Renal pelvis (tissue), 4 donors: ENCODE data around the gene TPPP3. TPM values are rescaled to one million over a fixed set of nuclear protein-coding genes. Genes with fewer than 3 reads are reported as not detected.
A peak's percentile ranks its signal among the peaks of the same experiment; 100 is the strongest.
"Not testable (repeated sequence)": the region's sequence is repeated elsewhere in the genome, so short reads cannot be mapped to it uniquely, and the experiment has no call there.

Experiments
- DNase-seq: peaks from one replicate; pipeline ENCODE4 v3.0.0-alpha.2; 2013
- polyA plus RNA-seq, 3 donors: library from polyadenylated mRNA; unstranded; fragments of 120-200 nt; gene quantifications; one replicate each; pipeline ENCODE4 v1.2.1, GENCODE V29; 2013; ENCODE audit not compliant: insufficient read length in 3 of 3

TPPP3 gene
- polyA plus RNA-seq, 3 donors, result 64.7 to 71.8 (median 69.9) TPM

- peak; percentile 87 for DNase-seq
Measured at GRCh38 chr16:67356396-67356795, 36.9 kb downstream of the TPPP3 start.

GRCh38 chr16:67352463-67352862, 40.8 kb downstream of the TPPP3 start:
- not testable (repeated sequence) for DNase-seq

- no peak for DNase-seq
Measured at GRCh38 chr16:67350324-67350723, 43.0 kb downstream of the TPPP3 start.

GRCh38 chr16:67349172-67349571, 44.1 kb downstream of the TPPP3 start:
- DNase-seq, result no peak

- DNase-seq, result no peak
Measured at GRCh38 chr16:67346341-67346740, 47.0 kb downstream of the TPPP3 start.

GRCh38 chr16:67345401-67345800, 47.9 kb downstream of the TPPP3 start:
- no peak for DNase-seq

- DNase-seq, result no peak
Measured at GRCh38 chr16:67342616-67343015, 50.7 kb downstream of the TPPP3 start.

- no peak for DNase-seq
Measured at GRCh38 chr16:67341250-67341649, 52.0 kb downstream of the TPPP3 start.

Other genes with a start within 250 kb of the TPPP3 start
- 10 to 100 TPM in 1 of 3 donors, 1 to 10 TPM in 2; 8.1 to 11.9 (median 8.2) TPM for gene B3GNT9, start 242.5 kb downstream of the TPPP3 start, polyA plus RNA-seq
- gene TRADD, start 233.6 kb downstream of the TPPP3 start, polyA plus RNA-seq, result 1 to 10 TPM; 6.4 to 6.9 (median 6.6) TPM
- gene FBXL8, start 233.5 kb downstream of the TPPP3 start, polyA plus RNA-seq, result 1 to 10 TPM; 1.4 to 2.9 (median 2.2) TPM
- gene HSF4, start 228.8 kb downstream of the TPPP3 start, polyA plus RNA-seq, result 1 to 10 TPM; 1.2 to 3.1 (median 2.9) TPM
- 1 to 10 TPM; 4.1 to 9.5 (median 7.6) TPM for gene NOL3, start 223.0 kb downstream of the TPPP3 start, polyA plus RNA-seq
- 10 to 100 TPM; 34.7 to 53.0 (median 50.1) TPM for gene MATCAP1, start 209.5 kb downstream of the TPPP3 start, polyA plus RNA-seq
- gene EXOC3L1, start 203.4 kb downstream of the TPPP3 start, polyA plus RNA-seq, result 1 to 10 TPM; 6.5 to 7.2 (median 6.7) TPM
- gene E2F4, start 201.3 kb downstream of the TPPP3 start, polyA plus RNA-seq, result 10 to 100 TPM; 65.5 to 72.7 (median 65.9) TPM
- gene ELMO3, start 194.4 kb downstream of the TPPP3 start, polyA plus RNA-seq, result 1 to 10 TPM; 6.7 to 7.0 (median 6.9) TPM
- gene TMEM208, start 166.4 kb downstream of the TPPP3 start, polyA plus RNA-seq, result 10 to 100 TPM; 40.1 to 49.4 (median 45.5) TPM
- gene FHOD1, start 146.0 kb downstream of the TPPP3 start, polyA plus RNA-seq, result 10 to 100 TPM; 45.1 to 48.9 (median 47.5) TPM
- 1 to 10 TPM; 2.7 to 6.3 (median 5.6) TPM for gene SLC9A5, start 144.5 kb downstream of the TPPP3 start, polyA plus RNA-seq
- 10 to 100 TPM; 12.0 to 17.5 (median 13.8) TPM for gene PLEKHG4, start 114.0 kb downstream of the TPPP3 start, polyA plus RNA-seq
- gene KCTD19, start 66.8 kb downstream of the TPPP3 start, polyA plus RNA-seq, result 1 to 10 TPM; 1.1 to 3.1 (median 2.9) TPM
- 1 to 10 TPM; 2.9 to 9.9 (median 8.1) TPM for gene LRRC36, start 66.7 kb downstream of the TPPP3 start, polyA plus RNA-seq
- 10 to 100 TPM; 14.7 to 18.3 (median 15.4) TPM for gene ZDHHC1, start 23.0 kb upstream of the TPPP3 start, polyA plus RNA-seq
- 10 to 100 TPM; 44.9 to 77.6 (median 57.3) TPM for gene HSD11B2, start 37.6 kb upstream of the TPPP3 start, polyA plus RNA-seq
- 100 to 1,000 TPM in 1 of 3 donors, 10 to 100 TPM in 2; 81.3 to 100 (median 90.2) TPM for gene ATP6V0D1, start 87.7 kb upstream of the TPPP3 start, polyA plus RNA-seq
- under 1 TPM in 2 of 3 donors, not detected in 1; 0.40 to 0.91 TPM for gene AGRP, start 90.0 kb upstream of the TPPP3 start, polyA plus RNA-seq
- 100 to 1,000 TPM; 135 to 155 (median 147) TPM for gene RIPOR1, start 135.3 kb upstream of the TPPP3 start, polyA plus RNA-seq
- gene CTCF, start 169.0 kb upstream of the TPPP3 start, polyA plus RNA-seq, result 10 to 100 TPM; 71.9 to 78.4 (median 75.6) TPM